Measurements from ENCODE around the gene VSIR. TPM values are rescaled to one million over a fixed set of nuclear protein-coding genes. Genes with fewer than 3 reads are reported as not detected.

The VSIR gene
- total RNA-seq, 3 donors from 2014 or later (not counting 1 experiment from before 2014, with no cell fraction given), result 134 to 193 (median 178) TPM

DNA sequence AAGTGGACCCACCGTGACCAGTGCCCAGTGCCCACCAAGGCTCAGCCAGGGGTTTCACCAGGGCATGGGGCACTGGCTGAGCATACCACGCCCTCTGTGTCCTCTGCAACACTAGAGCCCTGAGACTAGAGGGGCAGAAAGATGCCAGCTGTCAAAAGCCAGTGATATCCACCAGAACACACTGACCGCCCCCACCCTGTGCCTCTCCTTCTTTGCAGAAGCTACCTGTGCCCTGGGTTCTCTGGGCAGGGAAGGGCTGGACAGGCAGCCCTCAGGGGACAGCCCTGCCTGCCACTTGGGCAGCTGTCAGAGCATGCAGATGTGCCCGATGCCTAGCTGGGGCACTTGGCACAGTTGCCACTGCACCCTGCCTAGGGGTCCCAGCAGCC, 494 bp downstream of the VSIR start:
- H3K4me1 Mint-ChIP-seq, result peaks cover 58 to 76% of the 10 kb centered on the region in 2 donors
- peak overlapping the region; percentile 85 for H3K4me3 Mint-ChIP-seq
- Histone ChIP-seq H3K4me3 (ENCODE audit: low read length) (peak overlapping the region; percentile 95), H3K4me1 (ENCODE audit: control insufficient read depth, insufficient read depth, low read length) (peaks cover 88% of the 10 kb centered on the region), H3K27ac (ENCODE audit: low read length) (peak overlapping the region; percentile 96), H3K36me3 (ENCODE audit: control insufficient read depth, insufficient read depth, low read length) (peaks cover 12% of the 10 kb centered on the region), H3K9me3 (ENCODE audit: control insufficient read depth, insufficient read depth, low read length) (no peaks in the 10 kb centered on the region), H3K27me3 (ENCODE audit: control insufficient read depth, insufficient read depth, low read length) (no peaks in the 10 kb centered on the region)
- 11% methylated on average over 4 of the region's 4 CpGs for WGBS (ENCODE audit: insufficient coverage)
- H3K27me3 Mint-ChIP-seq (ENCODE audit: low read depth in 2 of 2), result no peaks in the 10 kb centered on the region
- no peaks in the 10 kb centered on the region for H3K36me3 Mint-ChIP-seq
- intact Hi-C loops (cut with micrococcal nuclease), result loop anchor here (2.0 kb wide), 2 partner anchors 46 to 78 kb away; partner anchors contain the start of gene PSAP
- no peak for ATAC-seq
- TF ChIP-seq CTCF (IDR thresholded peaks at IDR 0.05), result no peak
- H3K9me3 Mint-ChIP-seq, result no peaks in the 10 kb centered on the region
- peak overlapping the region; percentile 98 for H3K27ac Mint-ChIP-seq
- no peak for DNase-seq

- ATAC-seq, result no peak
- no peak for TF ChIP-seq CTCF (IDR thresholded peaks at IDR 0.05)
- 8% methylated on average over 2 of the region's 2 CpGs for WGBS (ENCODE audit: insufficient coverage)
- no peaks in the 10 kb centered on the region for H3K36me3 Mint-ChIP-seq
- peak overlapping the region; percentile 98 for H3K27ac Mint-ChIP-seq
- intact Hi-C loops (cut with micrococcal nuclease), result loop anchor here (2.0 kb wide), 2 partner anchors 45 to 79 kb away; partner anchors contain the start of gene PSAP
- H3K9me3 Mint-ChIP-seq, result no peaks in the 10 kb centered on the region
- H3K4me3 Mint-ChIP-seq, result peak overlapping the region; percentile 85
- no peaks in the 10 kb centered on the region for H3K27me3 Mint-ChIP-seq (ENCODE audit: low read depth in 2 of 2)
- H3K4me1 Mint-ChIP-seq, result peaks cover 66 to 84% of the 10 kb centered on the region in 2 donors
- DNase-seq, result peak in 1 of 2 donors; percentile 43
- Histone ChIP-seq H3K27me3 (ENCODE audit: control insufficient read depth, insufficient read depth, low read length) (no peaks in the 10 kb centered on the region), H3K4me1 (ENCODE audit: control insufficient read depth, insufficient read depth, low read length) (peaks cover 94% of the 10 kb centered on the region), H3K36me3 (ENCODE audit: control insufficient read depth, insufficient read depth, low read length) (peaks cover 18% of the 10 kb centered on the region), H3K27ac (ENCODE audit: low read length) (peak overlapping the region; percentile 96), H3K9me3 (ENCODE audit: control insufficient read depth, insufficient read depth, low read length) (no peaks in the 10 kb centered on the region), H3K4me3 (ENCODE audit: low read length) (peak overlapping the region; percentile 95)
Observed at GRCh38 chr10:71771821-71772617, 1.3 kb downstream of the VSIR start.

DNA sequence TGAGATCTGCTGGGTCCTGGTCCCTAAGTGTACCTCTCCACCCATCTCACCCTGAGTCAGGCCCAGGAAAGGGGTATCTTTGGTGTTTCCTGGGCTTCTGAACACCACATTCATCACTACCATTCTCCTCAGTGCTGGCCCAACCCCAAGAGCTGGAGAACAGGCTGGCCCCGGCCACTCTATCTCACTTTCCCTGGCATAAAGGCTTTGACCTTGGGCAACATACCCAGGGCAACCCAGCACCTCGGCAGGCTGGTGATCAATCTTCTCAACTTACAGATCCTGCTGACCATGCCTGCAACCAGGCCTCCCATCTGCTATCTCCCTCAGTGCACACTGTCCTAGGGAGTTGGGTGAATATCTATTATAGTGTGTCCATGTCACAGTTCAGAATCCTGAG, 2.1 kb downstream of the VSIR start:
- no peaks in the 10 kb centered on the region for H3K27me3 Mint-ChIP-seq (ENCODE audit: low read depth in 2 of 2)
- H3K4me1 ChIP-seq (ENCODE audit: control insufficient read depth, insufficient read depth, low read length), result peaks cover 94% of the 10 kb centered on the region
- no peak for TF ChIP-seq CTCF (IDR thresholded peaks at IDR 0.05)
- no peaks in the 10 kb centered on the region for H3K27me3 ChIP-seq (ENCODE audit: control insufficient read depth, insufficient read depth, low read length)
- peak overlapping the region; percentile 96 for H3K27ac ChIP-seq (ENCODE audit: low read length)
- no peaks in the 10 kb centered on the region for H3K9me3 Mint-ChIP-seq
- H3K4me3 ChIP-seq (ENCODE audit: low read length), result peak overlapping the region; percentile 95
- DNase-seq, result no peak
- no peaks in the 10 kb centered on the region for H3K36me3 Mint-ChIP-seq
- peaks cover 25% of the 10 kb centered on the region for H3K36me3 ChIP-seq (ENCODE audit: control insufficient read depth, insufficient read depth, low read length)
- WGBS (ENCODE audit: insufficient coverage), result 66% methylated on average over 2 of the region's 2 CpGs
- H3K4me1 Mint-ChIP-seq, result peaks cover 70 to 88% of the 10 kb centered on the region in 2 donors
- intact Hi-C loops (cut with micrococcal nuclease), result no loop called here
- H3K9me3 ChIP-seq (ENCODE audit: control insufficient read depth, insufficient read depth, low read length), result no peaks in the 10 kb centered on the region
- H3K4me3 Mint-ChIP-seq, result peak overlapping the region; percentile 85
- peak overlapping the region; percentile 98 for H3K27ac Mint-ChIP-seq
- ATAC-seq, result no peak

All from natural killer cell (primary cell).